SK-N-SH (cell line): ENCODE results near the gene UBE2S. TPM values are rescaled to one million over a fixed set of nuclear protein-coding genes. Genes with fewer than 3 reads are reported as not detected.

Experiments used
- CTCF ChIA-PET: fragments of 300-600, 350-600 bp; formaldehyde crosslinking; extraction: SDS; loops from one replicate; lab custom pipeline; 2021; lab: Yijun Ruan, JAX
- POLR2A ChIA-PET: fragments of 350-600 bp; sonication (Branson Sonifier 250); formaldehyde crosslinking; extraction: SDS; loops from one replicate; lab custom pipeline; 2020; ENCODE audit warnings: antibody characterized with exemption, inconsistent platforms; lab: Yijun Ruan, JAX
- DNase-seq: peaks from one replicate; pipeline ENCODE4 v3.0.0; 2012
- H2AFZ ChIP-seq: fragments of 200-600 bp; sonication (generic); 2 replicates; pipeline ENCODE4 v1.8.1; 2016; ENCODE audit warnings: antibody characterized with exemption, mild to moderate bottlenecking, low read depth
- H3F3A ChIP-seq: fragments of 200-600 bp; sonication (generic); replicated peaks from 2 replicates; pipeline ENCODE3; 2016; ENCODE audit warnings: antibody characterized with exemption, mild to moderate bottlenecking; ENCODE audit not compliant: insufficient read depth
- H3K27ac ChIP-seq, 2 experiments: fragments of 200-500 bp in 1 of 2; fragments of 200-600 bp in 1 of 2; sonication (Bioruptor generic) in 1 of 2; sonication (generic), shearing (Covaris generic) in 1 of 2; 2 replicates each; pipeline versions ENCODE4 v1.5.1 to v1.6.1; 2014 to 2016; ENCODE audit warnings: low read depth in 2 of 2, inconsistent platforms in 1 of 2, low read length in 1 of 2, mild to moderate bottlenecking in 1 of 2, mixed read lengths in 1 of 2
- H3K27me3 ChIP-seq: fragments of 200-600 bp; sonication (generic), shearing (Covaris generic); 2 replicates; pipeline ENCODE4 v1.6.1; 2016; ENCODE audit warnings: mixed run types; ENCODE audit not compliant: insufficient read depth
- H3K36me3 ChIP-seq, 2 experiments: fragments of 200-500 bp in 1 of 2; fragments of 200-600 bp in 1 of 2; sonication (Bioruptor generic) in 1 of 2; sonication (generic) in 1 of 2; replicated peaks in 1 of 2; 2 replicates each; pipeline versions ENCODE3 to v1.5.1; 2014 to 2016; ENCODE audit warnings: low read length in 1 of 2, mild to moderate bottlenecking in 1 of 2; ENCODE audit not compliant: insufficient read depth in 2 of 2, control insufficient read depth in 1 of 2
- H3K4me1 ChIP-seq, 2 experiments: fragments of 200-500 bp in 1 of 2; fragments of 200-600 bp in 1 of 2; sonication (Bioruptor generic) in 1 of 2; sonication (generic), shearing (Covaris generic) in 1 of 2; 2 replicates each; pipeline versions ENCODE4 v1.5.1 to v1.6.1; 2014 to 2016; ENCODE audit warnings: low read depth in 1 of 2, low read length in 1 of 2, mixed run types in 1 of 2; ENCODE audit not compliant: insufficient read depth in 2 of 2, control insufficient read depth in 1 of 2
- H3K4me2 ChIP-seq: fragments of 200-600 bp; sonication (generic), shearing (Covaris generic); 2 replicates; pipeline ENCODE4 v1.6.1; 2017; ENCODE audit warnings: mixed run types
- H3K4me3 ChIP-seq, 2 experiments: fragments of 200-500 bp in 1 of 2; fragments of 200-600 bp in 1 of 2; sonication (Bioruptor generic) in 1 of 2; sonication (generic), shearing (Covaris generic) in 1 of 2; 2 replicates each; pipeline versions ENCODE4 v1.5.1 to v1.8.1; 2014 to 2016; ENCODE audit warnings: low read depth in 2 of 2, inconsistent platforms in 1 of 2, low read length in 1 of 2, mild to moderate bottlenecking in 1 of 2, mixed read lengths in 1 of 2, moderate library complexity in 1 of 2
- H3K79me2 ChIP-seq: fragments of 200-600 bp; sonication (generic); 2 replicates; pipeline ENCODE4 v1.8.1; 2017; ENCODE audit warnings: mild to moderate bottlenecking; ENCODE audit not compliant: insufficient read depth
- H3K9ac ChIP-seq: fragments of 200-600 bp; sonication (generic); 2 replicates; pipeline ENCODE4 v1.6.1; 2017; ENCODE audit warnings: mixed run types
- H3K9me2 ChIP-seq: fragments of 200-600 bp; sonication (generic); 2 replicates; pipeline ENCODE4 v1.6.1; 2017; ENCODE audit warnings: mixed run types
- H3K9me3 ChIP-seq: fragments of 200-600 bp; sonication (generic); 2 replicates; pipeline ENCODE4 v1.6.1; 2017; ENCODE audit warnings: mixed run types, mild to moderate bottlenecking, moderate library complexity
- H4K20me1 ChIP-seq: fragments of 200-600 bp; sonication (generic); 2 replicates; pipeline ENCODE4 v1.6.1; 2017; ENCODE audit warnings: mild to moderate bottlenecking, mixed run types; ENCODE audit not compliant: insufficient read depth
- ELF1 ChIP-seq: IDR thresholded peaks from 2 replicates; pipeline ENCODE4 v1.4.0; 2012
- EP300 ChIP-seq, 2 experiments: IDR thresholded peaks; 2 replicates each; pipeline versions ENCODE4 v1.4.0 to v1.6.1; 2012; ENCODE audit warnings: borderline replicate concordance in 1 of 2, low read depth in 1 of 2, low read length in 1 of 2
- FOSL2 ChIP-seq: IDR thresholded peaks from 2 replicates; pipeline ENCODE4 v1.4.0; 2012; ENCODE audit warnings: low read depth, mild to moderate bottlenecking, moderate library complexity, borderline replicate concordance
- GABPA ChIP-seq: IDR thresholded peaks from 2 replicates; pipeline ENCODE4 v1.4.0; 2012; ENCODE audit warnings: low read depth, mild to moderate bottlenecking
- GATA2 ChIP-seq: sonication (generic); formaldehyde crosslinking; IDR thresholded peaks from 2 replicates; pipeline ENCODE4 v1.5.0; 2020; ENCODE audit warnings: mild to moderate bottlenecking, missing genetic modification reagents
- MAX ChIP-seq: IDR thresholded peaks from 2 replicates; pipeline ENCODE4 v1.4.0; 2012; ENCODE audit warnings: low read depth
- MEF2A ChIP-seq: IDR thresholded peaks from 2 replicates; pipeline ENCODE4 v1.4.0; 2012; ENCODE audit warnings: low read depth, borderline replicate concordance
- MXI1 ChIP-seq: IDR thresholded peaks from 2 replicates; pipeline ENCODE4 v1.6.1; 2012; ENCODE audit warnings: mild to moderate bottlenecking, low read depth, low read length, improper control_type of control experiment
- NFIC ChIP-seq: IDR thresholded peaks from 2 replicates; pipeline ENCODE4 v1.4.0; 2012; ENCODE audit warnings: borderline replicate concordance
- NRF1 ChIP-seq: IDR thresholded peaks from 2 replicates; pipeline ENCODE4 v1.6.1; 2012; ENCODE audit warnings: low read depth, mild to moderate bottlenecking, low read length
- POLR2AphosphoS5 ChIP-seq: IDR thresholded peaks from 2 replicates; pipeline ENCODE4 v1.6.1; 2012; ENCODE audit warnings: low read depth, low read length
- RAD21 ChIP-seq: IDR thresholded peaks from 2 replicates; pipeline ENCODE4 v1.6.1; 2012; ENCODE audit warnings: mild to moderate bottlenecking, low read length
- RCOR1 ChIP-seq: fragments of 150-350 bp; IDR thresholded peaks from 2 replicates; pipeline ENCODE4 v1.6.1; 2017; ENCODE audit warnings: antibody characterized with exemption, low read length
- REST ChIP-seq: IDR thresholded peaks from 2 replicates; pipeline ENCODE4 v1.6.1; 2012; ENCODE audit warnings: mild to moderate bottlenecking, low read depth, low read length, moderate library complexity
- SIN3A ChIP-seq: IDR thresholded peaks from 2 replicates; pipeline ENCODE4 v1.6.1; 2012; ENCODE audit warnings: low read depth, mild to moderate bottlenecking, low read length, moderate library complexity, borderline replicate concordance
- SMC3 ChIP-seq: IDR thresholded peaks from 2 replicates; pipeline ENCODE4 v1.6.1; 2012; ENCODE audit warnings: low read depth, low read length, improper control_type of control experiment
- TAF1 ChIP-seq: IDR thresholded peaks from 2 replicates; pipeline ENCODE4 v1.6.1; 2012; ENCODE audit warnings: low read depth, mild to moderate bottlenecking, low read length, moderate library complexity, borderline replicate concordance
- TEAD4 ChIP-seq: IDR thresholded peaks from 2 replicates; pipeline ENCODE4 v1.4.0; 2012; ENCODE audit warnings: mild to moderate bottlenecking, borderline replicate concordance; ENCODE audit not compliant: insufficient read depth
- USF1 ChIP-seq: IDR thresholded peaks from 2 replicates; pipeline ENCODE4 v1.4.0; 2012; ENCODE audit warnings: low read depth, borderline replicate concordance
- USF2 ChIP-seq: fragments of 150-350 bp; IDR thresholded peaks from 2 replicates; pipeline ENCODE4 v1.6.1; 2017; ENCODE audit warnings: antibody characterized with exemption, low read length, low read depth, borderline replicate concordance
- YY1 ChIP-seq: IDR thresholded peaks from 2 replicates; pipeline ENCODE4 v1.4.0; 2012; ENCODE audit warnings: low read depth, mild to moderate bottlenecking
- WGBS: methylation state at CpG from one replicate; pipeline ENCODE4 v1.1.6; 2017; ENCODE audit warnings: low lambda C conversion rate; 5-methylcytosine and 5-hydroxymethylcytosine counted together
- polyA plus RNA-seq, 3 experiments: library from polyadenylated mRNA; depleted of rRNA; stranded (reverse); fragments of >200 nt; gene quantifications; 2 replicates each; pipeline ENCODE4 v1.2.3, GENCODE V29; 2012

The UBE2S gene
- polyA plus RNA-seq, 1 of the 3 experiments (the other 2 are of a cell fraction): 133 TPM

- Histone ChIP-seq H2AFZ (no peak overlapping the region), H3K9ac (peak overlapping the region; percentile 99), H3K4me3 (peak overlapping the region; percentile 82 to 85), H3F3A (peaks cover 23% of the 10 kb centered on the region), H3K4me2 (peak overlapping the region; percentile 94), H3K27ac (peak overlapping the region; percentile 97 to 98; a peak in 2 of 4 replicates), H3K27me3 (no peaks in the 10 kb centered on the region), H3K79me2 (peaks cover 57% of the 10 kb centered on the region), H3K9me2 (no peaks in the 10 kb centered on the region), H3K36me3 (peaks cover 24 to 27% of the 10 kb centered on the region in 2 experiments), H3K4me1 (peaks cover 12 to 29% of the 10 kb centered on the region in 2 experiments; a peak in 3 of 4 replicates), H4K20me1 (peaks cover 51% of the 10 kb centered on the region), H3K9me3 (no peaks in the 10 kb centered on the region)
- WGBS: 47% methylated on average over 14 of the region's 14 CpGs
- ChIA-PET POLR2A (interaction anchor here (1.1 to 1.9 kb wide), 5 partner anchors 14 to 105 kb away, joined by 3 to 33 read pairs (median 7); no protein-coding TSS in a partner anchor), CTCF (interaction anchor here (1.1 to 1.5 kb wide), 3 partner anchors 12 to 98 kb away, joined by 3 to 7 read pairs (median 3); no protein-coding TSS in a partner anchor)
- no peak for DNase-seq
- no peak for TF ChIP-seq NRF1
- TF ChIP-seq MAX: no peak
- no peak for TF ChIP-seq SMC3
- no peak for TF ChIP-seq YY1
Observed at GRCh38 chr19:55406091-55406825, 1.3 kb downstream of the UBE2S start.

- H4K20me1 ChIP-seq: peaks cover 56% of the 10 kb centered on the region
Observed at GRCh38 chr19:55405638-55406037, 1.9 kb downstream of the UBE2S start.

More at GRCh38 chr19:55405638-55406037, 1.9 kb downstream of the UBE2S start:
- POLR2A ChIA-PET: interaction anchor here (1.1 kb wide), 1 partner anchor 39 kb away, joined by 3 read pairs; no protein-coding TSS in a partner anchor
- CTCF ChIA-PET: interaction anchor here (1.1 to 1.5 kb wide), 3 partner anchors 12 to 98 kb away, joined by 3 to 7 read pairs (median 3); no protein-coding TSS in a partner anchor
- peak overlapping the region; percentile 82 to 85 for H3K4me3 ChIP-seq
- H3K27ac ChIP-seq: no peak overlapping the region
- no peaks in the 10 kb centered on the region for H3K27me3 ChIP-seq
- no peaks in the 10 kb centered on the region for H3K9me3 ChIP-seq
- H3K4me2 ChIP-seq: peak overlapping the region; percentile 94
- H3K79me2 ChIP-seq: peaks cover 57% of the 10 kb centered on the region
- peaks cover 12 to 29% of the 10 kb centered on the region in 2 experiments; a peak in 3 of 4 replicates for H3K4me1 ChIP-seq
- peaks cover 24% of the 10 kb centered on the region for H3F3A ChIP-seq
- DNase-seq: no peak
- 68% methylated on average over 5 of the region's 5 CpGs for WGBS
- TF ChIP-seq REST (no peak), SMC3 (no peak), GABPA (no peak), GATA2 (CRISPR knock-in tag) (no peak), SIN3A (no peak), NRF1 (no peak), FOSL2 (no peak), EP300 (IDR thresholded peaks at IDR 0.05; ENCODE audit: borderline replicate concordance in 1 of 2, low read depth in 1 of 2, low read length in 1 of 2) (no peak), USF1 (no peak), YY1 (no peak), RCOR1 (no peak), MXI1 (no peak), USF2 (no peak), TEAD4 (no peak), RAD21 (no peak), POLR2AphosphoS5 (no peak), MEF2A (no peak), TAF1 (no peak), ELF1 (no peak), NFIC (no peak)
- no peaks in the 10 kb centered on the region for H3K9me2 ChIP-seq
- H3K9ac ChIP-seq: peak overlapping the region; percentile 99; the same call in 1 of the 2 replicates
- H3K36me3 ChIP-seq: peaks cover 28 to 30% of the 10 kb centered on the region in 2 experiments
- H2AFZ ChIP-seq: no peak overlapping the region
